GM18868 (cell line): ENCODE data around the gene SEMA3C.
A peak's percentile ranks its signal among the peaks of the same experiment; 100 is the strongest.

Experiments used
- ATAC-seq: cut with Tn5 transposase; IDR thresholded peaks from one replicate; pipeline ENCODE4 v1.9.1; 2021; ENCODE audit warnings: mild to moderate bottlenecking, moderate library complexity; ENCODE audit not compliant: unreplicated experiment

Gene SEMA3C

GRCh38 chr7:80707318-80707717 lies 211.5 kb downstream of the SEMA3C start:
- no peak for ATAC-seq

GRCh38 chr7:80705130-80705781 lies 213.6 kb downstream of the SEMA3C start:
- no peak for ATAC-seq

- ATAC-seq = no peak
Observed at GRCh38 chr7:80703272-80703671, 215.6 kb downstream of the SEMA3C start.

- no peak for ATAC-seq
Observed at GRCh38 chr7:80699721-80700256, 219.1 kb downstream of the SEMA3C start.

- peak; percentile 79 for ATAC-seq
Observed at GRCh38 chr7:80699045-80699638, 219.7 kb downstream of the SEMA3C start.
